ENCODE measurements around the gene DLG1.

DLG1 gene

DNA sequence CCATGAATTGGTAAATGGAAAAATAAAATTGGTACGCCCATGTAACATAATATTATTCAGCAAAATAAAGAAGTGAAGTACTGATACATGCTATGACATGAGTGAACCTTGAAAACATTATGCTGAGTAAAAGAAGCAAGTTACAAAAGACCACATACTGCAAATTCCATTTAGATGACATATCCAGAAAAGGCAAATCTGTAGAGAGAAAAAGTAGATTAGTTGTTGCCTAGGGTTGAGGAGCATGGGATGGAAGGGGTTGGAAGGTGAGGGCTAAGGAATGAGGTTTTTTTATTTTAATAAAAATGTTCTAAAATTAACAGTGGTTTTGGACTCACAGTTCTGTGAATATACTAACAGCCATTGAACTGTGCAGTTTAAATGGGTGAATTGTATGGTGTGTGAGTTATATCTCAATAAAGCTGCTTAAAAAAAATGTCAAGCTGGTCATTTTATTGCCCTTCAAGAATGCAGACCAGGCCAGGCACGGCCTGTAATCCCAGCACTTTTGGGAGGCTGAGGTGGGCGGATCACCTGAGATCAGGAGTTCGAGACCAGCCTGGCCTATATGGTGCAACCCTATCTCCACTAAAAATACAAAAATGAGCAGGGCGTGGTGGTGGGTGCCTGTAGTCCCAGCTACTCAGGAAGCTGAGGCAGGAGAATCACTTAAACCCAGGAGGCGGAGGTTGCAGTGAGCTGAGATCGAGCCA is 8.1 kb upstream of the DLG1 start:
- H3K36me3 ChIP-seq (ENCODE audit: control insufficient read depth, insufficient read depth, low read length), result no peaks in the 10 kb centered on the region
- no peak overlapping the region for H3K4me3 ChIP-seq (replicated peaks; ENCODE audit: low read depth, low read length)
- no peak for TF ChIP-seq CTCF (IDR thresholded peaks at IDR 0.05; ENCODE audit: insufficient read depth, low read length, poor library complexity, severe bottlenecking)
- peaks cover 1% of the 10 kb centered on the region; the same call in 1 of the 2 replicates for H3K27me3 ChIP-seq (replicated peaks; ENCODE audit: control insufficient read depth, insufficient read depth, low read length)
- DNase-seq (ENCODE audit: extremely low read depth, insufficient read length), result no peak

GRCh38 chr3:197305854-197306253 is 7.4 kb upstream of the DLG1 start:
- no peak for TF ChIP-seq CTCF (IDR thresholded peaks at IDR 0.05; ENCODE audit: insufficient read depth, low read length, poor library complexity, severe bottlenecking)

GRCh38 chr3:197303452-197303851 is 5.0 kb upstream of the DLG1 start:
- no peak for TF ChIP-seq CTCF (IDR thresholded peaks at IDR 0.05; ENCODE audit: insufficient read depth, low read length, poor library complexity, severe bottlenecking)
- H3K4me3 ChIP-seq (replicated peaks; ENCODE audit: low read depth, low read length), result no peak overlapping the region
- H3K27me3 ChIP-seq (replicated peaks; ENCODE audit: control insufficient read depth, insufficient read depth, low read length), result peaks cover 1% of the 10 kb centered on the region; the same call in 1 of the 2 replicates
- no peak for DNase-seq (ENCODE audit: extremely low read depth, insufficient read length)
- H3K36me3 ChIP-seq (ENCODE audit: control insufficient read depth, insufficient read depth, low read length), result no peaks in the 10 kb centered on the region

More at GRCh38 chr3:197305854-197306253, 7.4 kb upstream of the DLG1 start:
- Histone ChIP-seq H3K36me3 (ENCODE audit: control insufficient read depth, insufficient read depth, low read length) (no peaks in the 10 kb centered on the region), H3K4me3 (replicated peaks; ENCODE audit: low read depth, low read length) (no peak overlapping the region), H3K27me3 (replicated peaks; ENCODE audit: control insufficient read depth, insufficient read depth, low read length) (peaks cover 1% of the 10 kb centered on the region; the same call in 1 of the 2 replicates)
- DNase-seq (ENCODE audit: extremely low read depth, insufficient read length), result peak; percentile 40

GRCh38 chr3:197302696-197303341 is 4.4 kb upstream of the DLG1 start:
- Histone ChIP-seq H3K4me3 (replicated peaks; ENCODE audit: low read depth, low read length) (no peak overlapping the region), H3K36me3 (ENCODE audit: control insufficient read depth, insufficient read depth, low read length) (no peaks in the 10 kb centered on the region), H3K27me3 (replicated peaks; ENCODE audit: control insufficient read depth, insufficient read depth, low read length) (peaks cover 1% of the 10 kb centered on the region; the same call in 1 of the 2 replicates)
- no peak for TF ChIP-seq CTCF (IDR thresholded peaks at IDR 0.05; ENCODE audit: insufficient read depth, low read length, poor library complexity, severe bottlenecking)
- DNase-seq (ENCODE audit: extremely low read depth, insufficient read length), result no peak

DNA sequence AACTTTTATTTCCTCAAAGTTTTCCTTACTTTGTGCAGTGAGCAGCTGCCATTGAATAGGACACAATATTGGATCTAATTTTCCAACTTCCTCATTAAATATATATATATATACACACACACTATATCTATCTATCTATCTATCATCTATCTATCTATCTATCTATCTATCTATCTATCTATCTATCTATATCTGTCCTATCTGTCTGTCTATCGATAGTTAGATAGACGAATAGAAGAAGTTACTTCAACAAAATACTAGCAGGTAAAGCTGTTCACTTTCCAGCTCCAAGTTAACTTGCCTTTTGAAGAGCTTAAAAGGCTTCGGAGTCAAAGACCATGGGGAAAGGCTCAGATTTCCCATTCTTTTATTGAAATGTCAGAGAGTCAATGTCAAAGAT is 3.6 kb upstream of the DLG1 start:
- DNase-seq (ENCODE audit: extremely low read depth, insufficient read length), result no peak
- H3K36me3 ChIP-seq (ENCODE audit: control insufficient read depth, insufficient read depth, low read length), result no peaks in the 10 kb centered on the region
- H3K4me3 ChIP-seq (replicated peaks; ENCODE audit: low read depth, low read length), result no peak overlapping the region
- TF ChIP-seq CTCF (IDR thresholded peaks at IDR 0.05; ENCODE audit: insufficient read depth, low read length, poor library complexity, severe bottlenecking), result no peak
- peaks cover 1% of the 10 kb centered on the region; the same call in 1 of the 2 replicates for H3K27me3 ChIP-seq (replicated peaks; ENCODE audit: control insufficient read depth, insufficient read depth, low read length)

Data from GM06990 (cell line).